HG02763 (cell line): Measurements from ENCODE around the gene COPS7A.

Experiments used
- ATAC-seq: cut with Tn5 transposase; IDR thresholded peaks from one replicate; pipeline ENCODE4 v1.9.1; 2021; ENCODE audit warnings: mild to moderate bottlenecking, moderate library complexity; ENCODE audit not compliant: unreplicated experiment

Gene COPS7A

DNA sequence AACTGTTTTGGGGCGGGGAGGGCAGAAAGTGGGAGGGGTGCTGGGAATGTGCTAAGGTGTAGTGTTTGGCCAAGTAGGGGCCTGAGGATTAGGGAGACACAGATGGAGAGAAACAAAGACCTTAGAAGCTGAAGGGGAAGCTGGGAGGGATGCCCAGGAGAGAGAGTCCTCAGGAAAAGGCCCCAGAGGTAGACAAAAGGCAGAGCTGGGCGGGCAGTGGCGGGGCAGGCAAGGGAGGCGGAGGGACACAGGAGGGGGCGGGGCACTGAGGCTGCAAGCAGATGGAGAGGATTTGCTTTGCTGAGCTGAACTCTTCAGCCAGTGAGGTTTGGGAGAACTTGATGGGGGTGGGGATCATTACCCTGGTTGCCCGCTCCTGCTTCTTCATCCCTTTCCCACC is 45.1 kb downstream of the COPS7A start:
- no peak for ATAC-seq

DNA sequence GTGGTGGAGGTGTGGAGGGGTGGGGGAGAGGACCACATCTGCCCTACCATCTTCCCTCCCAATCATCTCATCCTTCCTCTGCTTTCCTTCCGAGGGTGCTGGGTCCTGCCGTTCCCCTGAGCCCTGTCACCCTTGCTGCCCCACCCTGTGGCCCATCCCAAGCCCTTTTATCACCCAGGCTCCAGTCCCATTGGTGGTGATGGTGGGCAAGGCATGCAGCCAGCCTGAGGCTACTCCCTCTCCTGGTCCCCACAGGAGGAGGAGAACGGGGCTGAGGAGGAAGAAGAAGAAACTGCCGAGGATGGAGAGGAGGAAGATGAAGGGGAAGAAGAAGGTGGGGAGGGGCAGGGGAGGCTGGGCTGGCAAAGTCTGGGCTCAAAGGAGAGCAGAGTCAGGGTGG is 45.8 kb downstream of the COPS7A start:
- ATAC-seq: no peak

- ATAC-seq: no peak
These were observed 46.2 kb downstream of the COPS7A start for GRCh38 chr12:6770094-6770493.

- no peak for ATAC-seq
These were observed 46.8 kb downstream of the COPS7A start for GRCh38 chr12:6770600-6770999.

GRCh38 chr12:6771091-6771495 is 47.2 kb downstream of the COPS7A start:
- no peak for ATAC-seq

- ATAC-seq: no peak
These were observed 47.9 kb downstream of the COPS7A start for GRCh38 chr12:6771509-6772330.

- ATAC-seq: no peak
These were observed 48.5 kb downstream of the COPS7A start, which contains the start of gene LAG3 for GRCh38 chr12:6772331-6772695. TSS of gene LAG3 (plus strand) at chr12:6772520. CDS start at chr12:6772853, 333 bp downstream.

GRCh38 chr12:6772726-6773589 is 49.1 kb downstream of the COPS7A start:
- no peak for ATAC-seq

GRCh38 chr12:6773590-6774351 is 49.9 kb downstream of the COPS7A start:
- no peak for ATAC-seq

DNA sequence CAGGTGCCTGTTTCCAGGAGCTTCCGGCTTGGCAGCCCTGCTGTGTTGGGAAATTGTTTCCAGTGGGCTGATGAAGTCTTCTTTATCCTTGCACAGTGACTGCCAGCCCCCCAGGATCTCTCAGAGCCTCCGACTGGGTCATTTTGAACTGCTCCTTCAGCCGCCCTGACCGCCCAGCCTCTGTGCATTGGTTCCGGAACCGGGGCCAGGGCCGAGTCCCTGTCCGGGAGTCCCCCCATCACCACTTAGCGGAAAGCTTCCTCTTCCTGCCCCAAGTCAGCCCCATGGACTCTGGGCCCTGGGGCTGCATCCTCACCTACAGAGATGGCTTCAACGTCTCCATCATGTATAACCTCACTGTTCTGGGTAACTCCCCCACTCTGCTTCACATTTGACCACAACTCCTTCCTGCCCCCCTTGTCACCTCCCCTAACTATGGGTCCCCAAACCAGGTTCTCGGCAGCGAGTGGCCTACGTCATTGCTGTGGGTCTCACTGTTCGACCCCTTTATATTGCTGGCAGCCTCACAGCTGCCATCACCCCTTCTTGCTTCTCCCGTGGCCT is 50.7 kb downstream of the COPS7A start:
- ATAC-seq: no peak

DNA sequence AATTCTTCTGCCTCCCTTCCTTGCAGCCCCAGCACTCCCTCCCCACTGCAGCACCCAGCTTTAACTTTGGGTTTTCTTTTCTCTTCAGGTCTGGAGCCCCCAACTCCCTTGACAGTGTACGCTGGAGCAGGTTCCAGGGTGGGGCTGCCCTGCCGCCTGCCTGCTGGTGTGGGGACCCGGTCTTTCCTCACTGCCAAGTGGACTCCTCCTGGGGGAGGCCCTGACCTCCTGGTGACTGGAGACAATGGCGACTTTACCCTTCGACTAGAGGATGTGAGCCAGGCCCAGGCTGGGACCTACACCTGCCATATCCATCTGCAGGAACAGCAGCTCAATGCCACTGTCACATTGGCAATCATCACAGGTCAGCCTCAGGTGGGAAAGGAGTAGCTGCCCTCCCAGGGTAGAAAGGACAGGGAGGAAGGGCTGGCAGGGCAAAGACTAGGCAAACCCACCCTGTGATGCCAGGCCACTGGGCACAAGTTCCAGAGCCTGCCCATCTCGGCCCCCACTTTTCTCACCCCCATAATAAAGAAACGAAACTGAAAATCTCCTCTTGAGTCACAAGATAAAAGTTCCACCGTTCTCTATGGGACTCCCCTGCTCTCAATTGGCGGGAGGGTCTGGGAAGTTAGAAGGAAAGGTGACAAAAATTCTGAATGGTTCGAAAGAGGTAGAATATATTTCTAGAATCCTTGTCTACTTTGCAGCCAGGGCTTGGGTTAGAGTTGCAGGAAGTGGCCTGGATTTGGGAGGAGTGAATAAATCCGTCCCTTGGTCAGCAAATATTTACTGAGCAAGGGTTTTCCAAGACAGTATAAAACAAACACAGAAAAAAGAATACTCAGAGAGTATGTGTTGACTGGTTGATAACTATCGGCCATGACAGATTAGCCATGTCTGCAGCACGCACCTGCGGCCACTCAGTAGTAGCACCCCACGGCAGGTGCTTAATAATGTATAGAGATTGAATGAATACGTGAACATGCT is 51.6 kb downstream of the COPS7A start:
- no peak for ATAC-seq

DNA sequence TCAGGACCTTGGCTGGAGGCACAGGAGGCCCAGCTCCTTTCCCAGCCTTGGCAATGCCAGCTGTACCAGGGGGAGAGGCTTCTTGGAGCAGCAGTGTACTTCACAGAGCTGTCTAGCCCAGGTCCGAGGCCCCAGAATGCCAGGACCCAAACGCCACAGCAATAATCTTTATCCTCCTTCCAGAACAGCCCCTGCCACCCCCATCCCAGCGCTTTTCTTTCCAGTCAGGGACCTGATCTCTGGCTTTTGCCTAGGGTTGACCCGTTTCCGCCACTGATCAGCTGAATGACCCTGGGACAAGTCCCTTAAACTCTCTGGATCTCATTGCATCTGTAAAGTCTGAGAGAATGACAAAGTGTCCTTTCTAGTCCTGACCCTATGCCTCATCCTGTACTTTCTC is 53.5 kb downstream of the COPS7A start:
- no peak for ATAC-seq

GRCh38 chr12:6778217-6778573 is 54.3 kb downstream of the COPS7A start:
- no peak for ATAC-seq

GRCh38 chr12:6778574-6779550 is 55.0 kb downstream of the COPS7A start:
- peak; percentile 76 for ATAC-seq

DNA sequence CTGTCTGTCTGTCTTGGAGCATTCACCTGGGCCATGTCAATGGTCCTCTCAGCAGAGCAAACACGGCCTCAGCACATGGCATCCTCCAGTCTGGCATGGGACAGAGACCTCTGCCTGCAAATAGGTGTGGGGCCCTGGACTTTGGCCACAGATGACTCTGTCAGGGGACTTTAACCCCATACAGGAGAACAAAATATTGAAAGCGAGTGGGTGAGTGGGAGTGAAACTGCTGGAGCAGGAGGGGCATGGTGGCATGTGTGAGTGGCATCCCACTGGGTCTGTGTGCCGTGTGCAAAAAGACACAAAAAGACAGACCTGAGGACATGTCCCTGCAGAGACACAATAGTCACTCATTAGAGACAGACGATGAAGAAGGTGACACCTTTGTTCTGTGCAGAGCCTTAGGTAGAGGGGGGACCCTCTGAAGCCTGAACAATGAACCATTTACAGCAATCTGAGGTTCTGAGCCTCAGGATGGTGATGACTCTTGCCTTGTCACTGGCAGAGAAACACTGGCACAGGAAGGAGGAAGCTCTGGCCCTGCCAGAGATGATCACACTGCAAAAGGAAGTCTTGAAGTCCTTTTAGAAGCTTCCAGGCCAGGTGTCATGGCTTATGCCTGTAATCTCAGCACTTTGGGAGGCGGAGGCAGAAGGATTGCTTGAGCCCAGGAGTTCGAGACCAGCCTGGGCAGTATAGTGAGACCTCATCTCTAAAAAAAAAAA is 56.0 kb downstream of the COPS7A start:
- no peak for ATAC-seq

DNA sequence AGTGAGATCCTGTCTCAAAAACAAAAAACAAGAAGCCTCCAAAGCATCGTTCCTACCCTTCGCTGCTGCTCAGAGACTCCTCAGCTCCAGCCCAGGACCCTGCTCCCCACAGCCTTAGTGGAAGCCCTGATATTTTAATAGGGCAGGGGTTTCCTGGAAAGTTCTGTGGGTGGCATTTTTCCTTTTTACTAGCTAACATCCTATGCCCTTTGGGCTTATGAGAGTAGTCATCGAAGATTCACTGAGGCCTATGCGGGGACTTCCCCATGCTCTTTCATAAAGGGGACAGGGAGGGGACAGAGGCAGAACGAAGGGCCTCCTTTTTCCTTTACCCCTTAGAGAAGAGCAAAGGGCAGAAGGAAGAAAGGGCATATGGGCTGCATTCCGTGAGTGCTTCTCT is 56.7 kb downstream of the COPS7A start:
- no peak for ATAC-seq
